T-helper 9 cell (primary cell): Measurements from ENCODE around the gene TMEM109.

ENCODE experiments used
- DNase-seq: peaks from one replicate; pipeline ENCODE4 v3.0.0-alpha.2; 2020

The TMEM109 gene

DNA sequence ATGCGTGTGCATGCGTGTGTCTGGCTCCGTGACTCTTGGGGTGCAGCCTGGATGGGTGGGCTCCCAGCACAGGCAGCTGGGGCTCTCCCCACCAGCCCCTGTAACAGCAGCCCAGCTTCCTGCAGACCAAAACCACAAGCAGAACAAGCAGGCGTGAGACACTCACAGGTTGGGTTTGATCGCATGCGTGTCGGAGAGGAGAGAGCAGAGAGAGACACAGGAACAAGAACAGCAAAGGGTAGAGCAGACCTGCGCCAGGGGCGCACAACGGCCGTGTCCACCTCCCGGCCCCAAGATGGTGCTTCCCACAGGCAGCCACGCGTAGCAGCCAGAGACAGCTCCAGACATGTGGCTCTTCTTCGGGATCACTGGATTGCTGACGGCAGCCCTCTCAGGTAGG lies 57.6 kb downstream of the TMEM109 start, which contains the start of gene CD6:
CD6 (plus strand) TSS at position 161 of the 400 bp plus-strand sequence; CDS start at position 347, 186 bp downstream.
- DNase-seq: peak; percentile 54

- DNase-seq: no peak
Observed at GRCh38 chr11:60972182-60973030, 58.4 kb downstream of the TMEM109 start.
